Measurements from ENCODE around the gene MAFB. TPM values are rescaled to one million over a fixed set of nuclear protein-coding genes. Genes with fewer than 3 reads are reported as not detected.

The MAFB gene
- total and polyA plus RNA-seq, 9 of the 15 experiments (the other 6 are each of a cell fraction or from before 2014, with no cell fraction given), result 0.04 TPM; not detected in 8

GRCh38 chr20:40652441-40652987, 36.5 kb downstream of the MAFB start:
- TF ChIP-seq ZSCAN29 (IDR thresholded peaks at IDR 0.05), result no peak
- DNase-seq (ENCODE audit: extremely low read depth in 1 of 4, low spot score in 3 of 4) (no peak), ATAC-seq (no peak), FAIRE-seq (no peak)
- peaks cover 0 to 7% of the 10 kb centered on the region in 2 experiments; a peak in 1 of 5 replicates for H3K27me3 ChIP-seq (ENCODE audit: control insufficient read depth in 2 of 2, insufficient read depth in 2 of 2, low read length in 2 of 2)
- BruUV-seq (replicated peaks), result no TSS peak
- no peaks in the 10 kb centered on the region for H4K20me1 ChIP-seq (replicated peaks; ENCODE audit: control insufficient read depth, insufficient read depth, low read length)
- no peaks in the 10 kb centered on the region for H3K4me1 ChIP-seq (replicated peaks in 1 of 2; ENCODE audit: control insufficient read depth in 2 of 2, insufficient read depth in 2 of 2, low read length in 2 of 2)
- H3K4me2 ChIP-seq (ENCODE audit: insufficient read depth, low read length), result no peak overlapping the region
- ChIA-PET CTCF (ENCODE audit: low intra/inter-chr PET ratio) (no interaction called here), POLR2A (no interaction called here)
- intact Hi-C loops (cut with micrococcal nuclease) (no loop called here), in situ Hi-C loops (cut with MboI) (no loop called here)
- H2AFZ ChIP-seq (ENCODE audit: low read depth, low read length), result no peak overlapping the region
- H3K4me3 ChIP-seq, result no peak overlapping the region
- H3K9me3 ChIP-seq (replicated peaks; ENCODE audit: control insufficient read depth, insufficient read depth, low read depth, low read length), result no peaks in the 10 kb centered on the region
- WGBS (ENCODE audit: insufficient coverage, low coverage, missing lambda C conversion rate), result 2% methylated on average over 8 of the region's 8 CpGs
- no peak overlapping the region for H3K27ac ChIP-seq (ENCODE audit: extremely low read depth, low read depth, low read length)
- no peak overlapping the region for H3K9ac ChIP-seq (ENCODE audit: insufficient read depth in 1 of 2, low read depth in 2 of 2, low read length in 2 of 2)
- H3K9me1 ChIP-seq (ENCODE audit: control insufficient read depth, insufficient read depth, low read length), result no peaks in the 10 kb centered on the region
- no peaks in the 10 kb centered on the region for H3K36me3 ChIP-seq (ENCODE audit: control insufficient read depth, insufficient read depth, low read length)
- H3K79me2 ChIP-seq (ENCODE audit: control insufficient read depth, insufficient read depth, low read length), result no peaks in the 10 kb centered on the region

- Histone ChIP-seq H3K4me1 (replicated peaks in 1 of 2; ENCODE audit: control insufficient read depth in 2 of 2, insufficient read depth in 2 of 2, low read length in 2 of 2) (no peaks in the 10 kb centered on the region), H2AFZ (ENCODE audit: low read depth, low read length) (no peak overlapping the region), H3K79me2 (ENCODE audit: control insufficient read depth, insufficient read depth, low read length) (no peaks in the 10 kb centered on the region), H4K20me1 (replicated peaks; ENCODE audit: control insufficient read depth, insufficient read depth, low read length) (no peaks in the 10 kb centered on the region), H3K27me3 (ENCODE audit: control insufficient read depth in 2 of 2, insufficient read depth in 2 of 2, low read length in 2 of 2) (peaks cover 0 to 10% of the 10 kb centered on the region in 2 experiments; a peak in 1 of 5 replicates), H3K9me1 (ENCODE audit: control insufficient read depth, insufficient read depth, low read length) (no peaks in the 10 kb centered on the region), H3K9me3 (replicated peaks; ENCODE audit: control insufficient read depth, insufficient read depth, low read depth, low read length) (no peaks in the 10 kb centered on the region), H3K4me3 (no peak overlapping the region), H3K4me2 (ENCODE audit: insufficient read depth, low read length) (no peak overlapping the region), H3K36me3 (ENCODE audit: control insufficient read depth, insufficient read depth, low read length) (no peaks in the 10 kb centered on the region), H3K27ac (ENCODE audit: extremely low read depth, low read depth, low read length) (no peak overlapping the region), H3K9ac (ENCODE audit: insufficient read depth in 1 of 2, low read depth in 2 of 2, low read length in 2 of 2) (no peak overlapping the region)
- CTCF ChIA-PET (ENCODE audit: low intra/inter-chr PET ratio), result no interaction called here
- DNase-seq (ENCODE audit: extremely low read depth in 1 of 4, low spot score in 3 of 4), result no peak
- intact Hi-C loops (cut with micrococcal nuclease), result no loop called here
- POLR2A ChIA-PET, result interaction anchor here (0.6 kb wide), 1 partner anchor 8 kb away, joined by 4 read pairs; no protein-coding TSS in a partner anchor
- no peak for ATAC-seq
- BruUV-seq (replicated peaks), result no TSS peak
- no peak for FAIRE-seq
- 0% methylated on average over 2 of the region's 2 CpGs for WGBS (ENCODE audit: insufficient coverage, low coverage, missing lambda C conversion rate)
- TF ChIP-seq CBX8 (IDR thresholded peaks at IDR 0.05; ENCODE audit: borderline replicate concordance, extremely low read depth, low read depth, low read length, poor library complexity, severe bottlenecking), result no peak
- in situ Hi-C loops (cut with MboI), result no loop called here
Measured at GRCh38 chr20:40651151-40651550, 37.9 kb downstream of the MAFB start.
